CD8-positive, alpha-beta memory T cell (primary cell): ENCODE measurements around the gene TMEM125. TPM values are rescaled to one million over a fixed set of nuclear protein-coding genes. Genes with fewer than 3 reads are reported as not detected.
A peak's percentile ranks its signal among the peaks of the same experiment; 100 is the strongest.

Experiments used
- CTCF ChIA-PET: fragments of 350-600 bp; sonication (Branson Sonifier 250); formaldehyde crosslinking; loops from one replicate; lab custom pipeline; 2021; ENCODE audit warnings: antibody characterized with exemption; lab: Charles Lee
- POLR2A ChIA-PET: fragments of 350-600 bp; sonication (Branson Sonifier 250); formaldehyde crosslinking; loops from one replicate; lab custom pipeline; 2021; ENCODE audit warnings: antibody characterized with exemption; lab: Charles Lee
- DNase-seq, 5 donors: peaks; one replicate each; pipeline versions ENCODE4 v3.0.0 to v3.0.0-alpha.2; 2020 to 2022; ENCODE audit warnings: mixed read lengths in 1 of 5
- H3K27ac ChIP-seq: one replicate; pipeline ENCODE4 v1.7.0; 2013; ENCODE audit warnings: low read depth, mild to moderate bottlenecking, low read length, moderate library complexity
- H3K27me3 ChIP-seq: 2 replicates; pipeline ENCODE4 v1.7.0; 2013; ENCODE audit warnings: low read length, mild to moderate bottlenecking; ENCODE audit not compliant: insufficient read depth, poor library complexity, severe bottlenecking
- H3K36me3 ChIP-seq: 2 replicates; pipeline ENCODE4 v1.7.0; 2013; ENCODE audit warnings: mild to moderate bottlenecking, low read length, moderate library complexity; ENCODE audit not compliant: insufficient read depth
- H3K4me1 ChIP-seq: 2 replicates; pipeline ENCODE4 v1.7.0; 2013; ENCODE audit warnings: mild to moderate bottlenecking, low read length, moderate library complexity; ENCODE audit not compliant: insufficient read depth
- H3K4me3 ChIP-seq: 2 replicates; pipeline ENCODE4 v1.7.0; 2013; ENCODE audit warnings: mild to moderate bottlenecking, low read length
- H3K9me3 ChIP-seq: 2 replicates; pipeline ENCODE4 v1.7.0; 2013; ENCODE audit warnings: mild to moderate bottlenecking, low read length
- H3K27ac Mint-ChIP-seq, 8 donors: one replicate each; pipeline ENCODE4 v1.8.0; 2020 to 2021; ENCODE audit warnings: mixed read lengths in 8 of 8, mild to moderate bottlenecking in 6 of 8, inconsistent platforms in 3 of 8, moderate library complexity in 3 of 8
- H3K27me3 Mint-ChIP-seq, 2 donors: one replicate each; pipeline ENCODE4 v1.8.0; 2020 to 2021; ENCODE audit warnings: mixed read lengths in 2 of 2, mild to moderate bottlenecking in 1 of 2, moderate library complexity in 1 of 2
- H3K36me3 Mint-ChIP-seq, 3 donors: one replicate each; pipeline ENCODE4 v1.8.0; 2020 to 2021; ENCODE audit warnings: mixed read lengths in 3 of 3, inconsistent platforms in 1 of 3, mild to moderate bottlenecking in 1 of 3
- H3K4me1 Mint-ChIP-seq, 3 donors: one replicate each; pipeline ENCODE4 v1.8.0; 2020 to 2021; ENCODE audit warnings: mixed read lengths in 3 of 3, inconsistent platforms in 1 of 3, mild to moderate bottlenecking in 1 of 3
- H3K4me3 Mint-ChIP-seq, 7 donors: one replicate each; pipeline ENCODE4 v1.8.0; 2020 to 2021; ENCODE audit warnings: mixed read lengths in 7 of 7, mild to moderate bottlenecking in 6 of 7, moderate library complexity in 4 of 7, inconsistent platforms in 2 of 7
- H3K9me3 Mint-ChIP-seq, 5 donors: one replicate each; pipeline ENCODE4 v1.8.0; 2020 to 2022; ENCODE audit warnings: mixed read lengths in 5 of 5, mild to moderate bottlenecking in 3 of 5, moderate library complexity in 2 of 5, inconsistent platforms in 1 of 5
- polyA plus RNA-seq: library from polyadenylated mRNA; unstranded; fragments of 300-500 nt; fragmentation: Illumina TruSeq; gene quantifications from one replicate; pipeline ENCODE4 v1.2.3, GENCODE V29; 2021
- total RNA-seq, 2 experiments: library from RNA; stranded (reverse); gene quantifications; one replicate each; pipeline ENCODE4 v1.2.3, GENCODE V29; 2021

The TMEM125 gene
- total and polyA plus RNA-seq, 3 experiments from 2014 or later, result not detected

- Mint-ChIP-seq H3K27ac (no peak overlapping the region), H3K27me3 (peaks cover 14 to 28% of the 10 kb centered on the region in 2 donors), H3K4me1 (no peaks in the 10 kb centered on the region)
These were observed 10.9 kb downstream of the TMEM125 start for GRCh38 chr1:43280692-43281091.

GRCh38 chr1:43282220-43283195, 12.7 kb downstream of the TMEM125 start:
- Mint-ChIP-seq H3K27ac (no peak overlapping the region), H3K4me3 (no peak overlapping the region), H3K27me3 (peaks cover 10 to 29% of the 10 kb centered on the region in 2 donors), H3K36me3 (no peaks in the 10 kb centered on the region), H3K4me1 (no peaks in the 10 kb centered on the region), H3K9me3 (no peaks in the 10 kb centered on the region)
- CTCF ChIA-PET, result interaction anchor here (1.2 kb wide), 1 partner anchor 138 kb away, joined by 3 read pairs; no protein-coding TSS in a partner anchor
- POLR2A ChIA-PET, result no interaction called here
- Histone ChIP-seq H3K4me1 (no peaks in the 10 kb centered on the region), H3K36me3 (no peaks in the 10 kb centered on the region), H3K9me3 (no peaks in the 10 kb centered on the region), H3K4me3 (no peak overlapping the region), H3K27ac (no peak overlapping the region), H3K27me3 (no peaks in the 10 kb centered on the region)
- DNase-seq, result peak in 1 of 5 donors; percentile 32

More at GRCh38 chr1:43280692-43281091, 10.9 kb downstream of the TMEM125 start:
- H3K36me3 ChIP-seq, result no peaks in the 10 kb centered on the region
- peak in 1 of 5 donors; percentile 3 for DNase-seq
- H3K4me1 ChIP-seq, result no peaks in the 10 kb centered on the region
- no peaks in the 10 kb centered on the region for H3K36me3 Mint-ChIP-seq
- no peak overlapping the region for H3K27ac ChIP-seq
- H3K9me3 ChIP-seq, result no peaks in the 10 kb centered on the region
- POLR2A ChIA-PET, result no interaction called here
- CTCF ChIA-PET, result no interaction called here
- no peak overlapping the region for H3K4me3 ChIP-seq
- H3K9me3 Mint-ChIP-seq, result no peaks in the 10 kb centered on the region
- H3K4me3 Mint-ChIP-seq, result no peak overlapping the region
- no peaks in the 10 kb centered on the region for H3K27me3 ChIP-seq

GRCh38 chr1:43284065-43284464, 14.3 kb downstream of the TMEM125 start:
- ChIA-PET CTCF (no interaction called here), POLR2A (no interaction called here)

GRCh38 chr1:43284546-43285110, 14.8 kb downstream of the TMEM125 start:
- Mint-ChIP-seq H3K27me3 (peaks cover 12 to 35% of the 10 kb centered on the region in 2 donors), H3K36me3 (no peaks in the 10 kb centered on the region), H3K4me3 (no peak overlapping the region), H3K9me3 (no peaks in the 10 kb centered on the region), H3K4me1 (no peaks in the 10 kb centered on the region), H3K27ac (no peak overlapping the region)
- H3K36me3 ChIP-seq, result no peaks in the 10 kb centered on the region
- no peak overlapping the region for H3K4me3 ChIP-seq
- no peaks in the 10 kb centered on the region for H3K9me3 ChIP-seq
- no peaks in the 10 kb centered on the region for H3K27me3 ChIP-seq
- ChIA-PET POLR2A (no interaction called here), CTCF (no interaction called here)
- H3K4me1 ChIP-seq, result no peaks in the 10 kb centered on the region
- peak in 1 of 5 donors; percentile 26 for DNase-seq
- H3K27ac ChIP-seq, result no peak overlapping the region

More at GRCh38 chr1:43284065-43284464, 14.3 kb downstream of the TMEM125 start:
- Histone ChIP-seq H3K4me1 (no peaks in the 10 kb centered on the region), H3K27ac (no peak overlapping the region), H3K4me3 (no peak overlapping the region), H3K36me3 (no peaks in the 10 kb centered on the region), H3K27me3 (no peaks in the 10 kb centered on the region), H3K9me3 (no peaks in the 10 kb centered on the region)
- no peaks in the 10 kb centered on the region for H3K4me1 Mint-ChIP-seq
- no peaks in the 10 kb centered on the region for H3K36me3 Mint-ChIP-seq
- no peak overlapping the region for H3K27ac Mint-ChIP-seq
- DNase-seq, result peak in 1 of 5 donors; percentile 3
- H3K4me3 Mint-ChIP-seq, result no peak overlapping the region
- no peaks in the 10 kb centered on the region for H3K9me3 Mint-ChIP-seq
- H3K27me3 Mint-ChIP-seq, result peaks cover 12 to 35% of the 10 kb centered on the region in 2 donors

GRCh38 chr1:43285269-43285990, 15.6 kb downstream of the TMEM125 start, which contains the start of gene C1orf210:
Gene C1orf210, minus strand, starts transcription at chr1:43285581. Its CDS starts 2,311 bp downstream, at chr1:43283270.
- no peak within 1 kb of the TSS for H3K4me3 Mint-ChIP-seq
- Histone ChIP-seq H3K36me3 (no peaks in the 10 kb centered on the region), H3K27ac (no peak within 1 kb of the TSS), H3K27me3 (no peaks in the 10 kb centered on the region), H3K4me1 (no peaks in the 10 kb centered on the region), H3K4me3 (no peak within 1 kb of the TSS), H3K9me3 (no peaks in the 10 kb centered on the region)
- H3K4me1 Mint-ChIP-seq, result no peaks in the 10 kb centered on the region
- H3K27me3 Mint-ChIP-seq, result peaks cover 5 to 27% of the 10 kb centered on the region in 2 donors
- H3K27ac Mint-ChIP-seq, result peak within 1 kb of the TSS in 1 of 8 donors; percentile 87
- ChIA-PET POLR2A (no interaction called here), CTCF (no interaction called here)
- peak in 1 of 5 donors; percentile 41 for DNase-seq
- no peaks in the 10 kb centered on the region for H3K36me3 Mint-ChIP-seq
- H3K9me3 Mint-ChIP-seq, result no peaks in the 10 kb centered on the region

- Histone ChIP-seq H3K27ac (no peak overlapping the region), H3K9me3 (no peaks in the 10 kb centered on the region), H3K27me3 (no peaks in the 10 kb centered on the region), H3K4me3 (no peak overlapping the region), H3K4me1 (no peaks in the 10 kb centered on the region), H3K36me3 (no peaks in the 10 kb centered on the region)
- no peak overlapping the region for H3K27ac Mint-ChIP-seq
- no peaks in the 10 kb centered on the region for H3K36me3 Mint-ChIP-seq
- H3K9me3 Mint-ChIP-seq, result no peaks in the 10 kb centered on the region
- DNase-seq, result peak in 1 of 5 donors; percentile 21
- H3K4me1 Mint-ChIP-seq, result no peaks in the 10 kb centered on the region
- H3K4me3 Mint-ChIP-seq, result no peak overlapping the region
- ChIA-PET CTCF (no interaction called here), POLR2A (no interaction called here)
- H3K27me3 Mint-ChIP-seq, result peaks cover 5 to 26% of the 10 kb centered on the region in 2 donors
These were observed 16.3 kb downstream of the TMEM125 start for GRCh38 chr1:43286115-43286514.

GRCh38 chr1:43286533-43286932, 16.8 kb downstream of the TMEM125 start:
- Histone ChIP-seq H3K4me3 (no peak overlapping the region), H3K27ac (no peak overlapping the region), H3K27me3 (no peaks in the 10 kb centered on the region), H3K9me3 (no peaks in the 10 kb centered on the region), H3K4me1 (no peaks in the 10 kb centered on the region), H3K36me3 (no peaks in the 10 kb centered on the region)
- no peaks in the 10 kb centered on the region for H3K36me3 Mint-ChIP-seq
- H3K27ac Mint-ChIP-seq, result no peak overlapping the region
- H3K4me3 Mint-ChIP-seq, result no peak overlapping the region
- peak in 1 of 5 donors; percentile 32 for DNase-seq
- ChIA-PET CTCF (no interaction called here), POLR2A (no interaction called here)
- H3K27me3 Mint-ChIP-seq, result peaks cover 5 to 26% of the 10 kb centered on the region in 2 donors
- no peaks in the 10 kb centered on the region for H3K9me3 Mint-ChIP-seq
- no peaks in the 10 kb centered on the region for H3K4me1 Mint-ChIP-seq
